Neural progenitor cell (in vitro differentiated cells): ENCODE results near the gene SLC35F2. TPM values are rescaled to one million over a fixed set of nuclear protein-coding genes. Genes with fewer than 3 reads are reported as not detected.
"Not testable (repeated sequence)": the region's sequence is repeated elsewhere in the genome, so short reads cannot be mapped to it uniquely, and the experiment has no call there.

Experiments
- DNase-seq: peaks from one replicate; pipeline ENCODE4 v3.0.0-alpha.2; 2016; ENCODE audit warnings: low spot score
- H2AFZ ChIP-seq: fragments of 200-600 bp; sonication (generic); replicated peaks from 2 replicates; pipeline ENCODE4 v1.6.1; 2016; ENCODE audit warnings: antibody characterized with exemption
- H3F3A ChIP-seq: fragments of 200-600 bp; sonication (generic); 2 replicates; pipeline ENCODE4 v1.6.1; 2016; ENCODE audit warnings: antibody characterized with exemption, low read depth
- H3K27ac ChIP-seq: fragments of 200-600 bp; sonication (generic); 2 replicates; pipeline ENCODE4 v1.5.1; 2016; ENCODE audit warnings: mild to moderate bottlenecking
- H3K27me3 ChIP-seq: fragments of 200-600 bp; sonication (generic); 2 replicates; pipeline ENCODE4 v1.6.1; 2016; ENCODE audit warnings: mild to moderate bottlenecking, moderate library complexity
- H3K36me3 ChIP-seq: fragments of 200-600 bp; sonication (generic); 2 replicates; pipeline ENCODE4 v1.5.1; 2016
- H3K4me1 ChIP-seq: fragments of 200-600 bp; sonication (generic); 2 replicates; pipeline ENCODE4 v1.6.1; 2016; ENCODE audit warnings: mixed run types
- H3K4me2 ChIP-seq: fragments of 200-600 bp; sonication (generic); 2 replicates; pipeline ENCODE4 v1.6.1; 2016
- H3K4me3 ChIP-seq: fragments of 200-600 bp; sonication (generic); 2 replicates; pipeline ENCODE4 v1.5.1; 2016
- H3K79me2 ChIP-seq: fragments of 200-600 bp; sonication (generic); 2 replicates; pipeline ENCODE4 v1.6.1; 2016; ENCODE audit warnings: low read depth
- H3K9ac ChIP-seq: fragments of 200-600 bp; sonication (generic); 2 replicates; pipeline ENCODE4 v1.6.1; 2016
- H3K9me3 ChIP-seq: fragments of 200-600 bp; sonication (generic); 2 replicates; pipeline ENCODE4 v1.5.1; 2016; ENCODE audit warnings: low read depth
- H4K20me1 ChIP-seq: fragments of 200-600 bp; sonication (generic); 2 replicates; pipeline ENCODE4 v1.6.1; 2016; ENCODE audit warnings: low read depth
- H3K27ac Mint-ChIP-seq: 3 replicates; pipeline ENCODE4 v1.8.0; 2021; ENCODE audit warnings: mixed read lengths
- H3K27me3 Mint-ChIP-seq: 2 replicates; pipeline ENCODE4 v1.8.0; 2022; ENCODE audit warnings: low read depth, mild to moderate bottlenecking, inconsistent platforms, moderate library complexity, mixed read lengths; ENCODE audit not compliant: insufficient read depth
- H3K36me3 Mint-ChIP-seq: 3 replicates; pipeline ENCODE4 v1.8.0; 2021; ENCODE audit warnings: mixed read lengths
- H3K4me1 Mint-ChIP-seq: 3 replicates; pipeline ENCODE4 v1.8.0; 2021; ENCODE audit warnings: mixed read lengths
- H3K4me3 Mint-ChIP-seq: 3 replicates; pipeline ENCODE4 v1.8.0; 2021; ENCODE audit warnings: mild to moderate bottlenecking, moderate library complexity, mixed read lengths
- H3K9me3 Mint-ChIP-seq: 3 replicates; pipeline ENCODE4 v1.8.0; 2020; ENCODE audit warnings: mixed read lengths
- EZH2 ChIP-seq: fragments of 200-600 bp; sonication (generic); IDR thresholded peaks from 2 replicates; pipeline ENCODE4 v1.6.1; 2017; ENCODE audit warnings: antibody characterized with exemption, mild to moderate bottlenecking, moderate library complexity
- EZH2phosphoT487 ChIP-seq: fragments of 200-600 bp; sonication (generic); IDR thresholded peaks from 2 replicates; pipeline ENCODE4 v1.6.1; 2017; ENCODE audit warnings: antibody characterized with exemption
- total RNA-seq: library from RNA; depleted of rRNA; stranded (reverse); fragments of >200 nt; gene quantifications from 2 replicates; pipeline ENCODE4 v1.2.3, GENCODE V29; 2015; ENCODE audit warnings: low replicate concordance
- TF ChIP-seq, protein P1 (sequence below): fragments of 200-600 bp; sonication (generic); IDR thresholded peaks from 2 replicates; pipeline ENCODE4 v1.5.1; 2017; ENCODE audit warnings: antibody characterized with exemption, mild to moderate bottlenecking

Gene SLC35F2
- total RNA-seq, 1 donor from 2014 or later: 9.8 TPM

DNA sequence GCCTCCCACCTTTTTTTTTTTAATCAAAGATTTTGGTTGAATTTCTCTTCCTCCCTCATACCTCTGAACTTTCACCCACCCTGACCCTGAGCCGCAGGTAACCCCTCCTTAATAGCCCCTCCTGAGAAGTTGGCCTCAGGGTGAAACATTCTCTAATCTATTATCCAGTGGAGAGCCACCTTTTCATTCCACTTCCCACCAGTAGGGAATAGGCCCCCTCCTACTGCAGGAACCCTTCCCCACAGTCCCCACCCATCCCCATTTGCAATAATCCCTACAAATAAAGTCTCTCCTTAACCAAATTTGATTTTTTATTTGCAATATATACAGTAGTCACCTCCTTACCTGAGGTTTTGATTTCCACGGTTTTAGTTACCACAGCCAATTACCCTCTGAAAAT, 2.1 kb upstream of the SLC35F2 start:
- Histone ChIP-seq H3K9me3 (no peaks in the 10 kb centered on the region), H3K27ac (no peak overlapping the region), H3K4me3 (no peak overlapping the region), H4K20me1 (peaks cover 5% of the 10 kb centered on the region), H3K9ac (no peak overlapping the region), H3K4me2 (no peak overlapping the region), H3K27me3 (peaks cover 32% of the 10 kb centered on the region), H2AFZ (no peak overlapping the region), H3F3A (peaks cover 23% of the 10 kb centered on the region), H3K4me1 (peaks cover 6% of the 10 kb centered on the region), H3K79me2 (no peaks in the 10 kb centered on the region), H3K36me3 (no peaks in the 10 kb centered on the region)
- no peak overlapping the region for H3K27ac Mint-ChIP-seq
- H3K4me1 Mint-ChIP-seq: peaks cover 13% of the 10 kb centered on the region
- DNase-seq: no peak
- TF ChIP-seq EZH2 (no peak), EZH2phosphoT487 (no peak)
- TF ChIP-seq, protein P1, sequence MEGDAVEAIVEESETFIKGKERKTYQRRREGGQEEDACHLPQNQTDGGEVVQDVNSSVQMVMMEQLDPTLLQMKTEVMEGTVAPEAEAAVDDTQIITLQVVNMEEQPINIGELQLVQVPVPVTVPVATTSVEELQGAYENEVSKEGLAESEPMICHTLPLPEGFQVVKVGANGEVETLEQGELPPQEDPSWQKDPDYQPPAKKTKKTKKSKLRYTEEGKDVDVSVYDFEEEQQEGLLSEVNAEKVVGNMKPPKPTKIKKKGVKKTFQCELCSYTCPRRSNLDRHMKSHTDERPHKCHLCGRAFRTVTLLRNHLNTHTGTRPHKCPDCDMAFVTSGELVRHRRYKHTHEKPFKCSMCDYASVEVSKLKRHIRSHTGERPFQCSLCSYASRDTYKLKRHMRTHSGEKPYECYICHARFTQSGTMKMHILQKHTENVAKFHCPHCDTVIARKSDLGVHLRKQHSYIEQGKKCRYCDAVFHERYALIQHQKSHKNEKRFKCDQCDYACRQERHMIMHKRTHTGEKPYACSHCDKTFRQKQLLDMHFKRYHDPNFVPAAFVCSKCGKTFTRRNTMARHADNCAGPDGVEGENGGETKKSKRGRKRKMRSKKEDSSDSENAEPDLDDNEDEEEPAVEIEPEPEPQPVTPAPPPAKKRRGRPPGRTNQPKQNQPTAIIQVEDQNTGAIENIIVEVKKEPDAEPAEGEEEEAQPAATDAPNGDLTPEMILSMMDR: no peak
- H3K36me3 Mint-ChIP-seq: no peaks in the 10 kb centered on the region
- peaks cover 47% of the 10 kb centered on the region for H3K27me3 Mint-ChIP-seq
- H3K9me3 Mint-ChIP-seq: no peaks in the 10 kb centered on the region
- peak overlapping the region; percentile 70 for H3K4me3 Mint-ChIP-seq

DNA sequence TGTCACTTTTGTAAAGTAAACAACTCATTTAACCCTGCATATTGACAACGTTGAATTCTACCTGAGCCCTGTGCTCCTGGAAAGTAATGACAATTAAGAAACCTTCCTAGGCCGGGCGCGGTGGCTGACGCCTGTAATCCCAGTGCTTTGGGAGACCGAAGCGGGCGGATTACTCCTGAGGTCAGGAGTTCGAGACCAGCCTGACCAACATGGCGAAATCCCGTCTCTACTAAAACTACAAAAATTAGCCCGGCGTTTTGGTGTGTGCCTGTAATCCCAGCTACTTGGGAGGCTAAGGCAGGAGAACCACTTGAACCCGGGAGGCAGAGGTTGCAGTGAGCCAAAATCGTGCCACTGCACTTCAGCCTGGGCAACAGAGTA, 1.6 kb upstream of the SLC35F2 start:
- not testable (repeated sequence) for H3K9me3 ChIP-seq, DNase-seq, H3K27ac Mint-ChIP-seq, H3K9me3 Mint-ChIP-seq, H2AFZ ChIP-seq, H3K4me1 ChIP-seq, H3K36me3 ChIP-seq, H3K79me2 ChIP-seq, H3K36me3 Mint-ChIP-seq, H3K27ac ChIP-seq, H4K20me1 ChIP-seq, H3K9ac ChIP-seq
- H3K4me3 Mint-ChIP-seq: peak overlapping the region; percentile 52
- Histone ChIP-seq H3K27me3 (peaks cover 32% of the 10 kb centered on the region), H3F3A (peaks cover 23% of the 10 kb centered on the region), H3K4me3 (peak overlapping the region; percentile 70), H3K4me2 (peak overlapping the region; percentile 93)
- H3K27me3 Mint-ChIP-seq: peaks cover 51% of the 10 kb centered on the region
- peaks cover 13% of the 10 kb centered on the region for H3K4me1 Mint-ChIP-seq

DNA sequence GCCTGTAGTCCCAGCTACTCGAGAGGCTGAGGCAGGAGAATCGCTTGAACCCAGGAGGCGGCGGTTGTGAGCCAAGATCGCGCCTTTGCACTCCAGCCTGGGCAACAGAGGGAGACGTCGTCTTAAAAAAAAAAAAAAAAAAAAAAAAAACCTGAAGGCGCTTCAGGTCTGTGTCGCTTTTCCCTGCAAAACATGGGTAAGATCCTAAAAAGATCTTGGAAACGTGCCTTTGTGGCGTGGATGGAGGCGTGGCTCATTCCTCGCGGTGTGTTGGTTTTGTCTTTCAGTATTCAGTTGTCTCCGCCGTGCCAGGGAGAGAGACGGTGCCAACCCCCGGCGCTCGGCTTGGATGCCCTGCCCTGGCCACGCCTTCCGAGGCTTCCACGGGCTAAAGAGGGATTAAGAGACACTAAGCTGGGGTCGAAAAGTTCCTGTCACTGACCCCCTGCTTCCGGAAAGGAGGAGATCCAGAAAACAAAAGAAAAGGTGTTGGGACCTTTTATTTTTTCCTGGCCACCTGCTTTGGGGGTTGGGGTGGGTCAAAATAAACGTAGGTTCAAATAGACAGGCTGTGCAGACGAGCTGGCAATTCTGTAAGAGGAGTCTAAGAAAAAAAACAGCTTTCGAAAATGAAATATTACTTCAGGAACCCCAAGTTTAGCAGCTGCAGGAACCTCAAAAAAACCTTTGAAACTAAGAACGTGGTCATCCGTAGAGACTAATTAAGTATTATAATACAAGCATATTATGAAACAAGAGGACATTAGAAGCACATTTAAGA, 1.1 kb upstream of the SLC35F2 start:
- peak overlapping the region; percentile 93 for H3K4me3 Mint-ChIP-seq
- Histone ChIP-seq H3F3A (peaks cover 23% of the 10 kb centered on the region), H3K9me3 (no peaks in the 10 kb centered on the region), H3K4me3 (peak overlapping the region; percentile 70), H3K4me1 (peaks cover 6% of the 10 kb centered on the region), H3K4me2 (peak overlapping the region; percentile 93), H3K27me3 (peaks cover 32% of the 10 kb centered on the region), H3K27ac (no peak overlapping the region), H4K20me1 (peaks cover 5% of the 10 kb centered on the region), H3K79me2 (no peaks in the 10 kb centered on the region), H3K9ac (no peak overlapping the region), H2AFZ (peak overlapping the region; percentile 96), H3K36me3 (no peaks in the 10 kb centered on the region)
- no peaks in the 10 kb centered on the region for H3K9me3 Mint-ChIP-seq
- peaks cover 54% of the 10 kb centered on the region for H3K27me3 Mint-ChIP-seq
- H3K27ac Mint-ChIP-seq: no peak overlapping the region
- peaks cover 13% of the 10 kb centered on the region for H3K4me1 Mint-ChIP-seq
- no peak for TF ChIP-seq EZH2
- TF ChIP-seq, protein P1: no peak
- TF ChIP-seq EZH2phosphoT487: no peak
- DNase-seq: peak; percentile 81
- H3K36me3 Mint-ChIP-seq: no peaks in the 10 kb centered on the region

DNA sequence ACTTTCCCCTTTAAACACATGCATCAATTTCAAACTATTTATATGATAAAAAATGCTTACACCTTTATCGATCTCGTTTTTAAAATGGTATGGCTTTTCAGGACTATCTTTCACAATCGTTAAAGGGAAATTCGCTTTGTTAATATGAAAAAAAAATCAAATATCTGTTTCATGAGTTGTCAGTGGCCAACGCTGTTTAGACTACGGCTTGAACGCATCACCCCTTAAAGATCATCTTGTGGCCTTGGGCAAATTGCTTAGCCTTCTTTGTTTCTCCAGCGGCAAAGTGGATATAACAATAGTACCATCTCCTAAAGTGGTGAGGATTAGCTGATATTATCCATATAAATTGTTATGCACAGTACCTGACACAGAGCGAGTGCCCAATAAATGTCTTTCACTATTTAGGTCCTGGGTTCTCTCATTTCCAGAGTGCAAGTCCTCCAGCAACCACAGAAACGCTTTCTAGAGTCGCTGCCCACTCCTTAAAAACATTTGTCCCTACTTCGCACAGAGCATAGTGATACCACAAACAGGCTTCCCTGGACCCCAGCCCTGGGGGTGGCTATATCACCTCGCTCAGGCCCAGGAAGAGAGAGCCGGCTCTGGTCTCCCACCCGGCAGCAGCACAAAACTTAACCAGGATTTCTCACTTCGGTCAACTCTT, 904 bp downstream of the SLC35F2 start:
- TF ChIP-seq EZH2: peak; percentile 55
- TF ChIP-seq, protein P1: no peak
- Mint-ChIP-seq H3K27me3 (peaks cover 53% of the 10 kb centered on the region), H3K36me3 (no peaks in the 10 kb centered on the region), H3K4me1 (peaks cover 13% of the 10 kb centered on the region), H3K27ac (no peak overlapping the region), H3K9me3 (no peaks in the 10 kb centered on the region), H3K4me3 (peak overlapping the region; percentile 93)
- Histone ChIP-seq H4K20me1 (peaks cover 5% of the 10 kb centered on the region), H3K79me2 (peaks cover 5% of the 10 kb centered on the region), H3K9me3 (no peaks in the 10 kb centered on the region), H3K4me2 (peak overlapping the region; percentile 93), H3K36me3 (no peaks in the 10 kb centered on the region), H2AFZ (peak overlapping the region; percentile 96), H3F3A (peaks cover 23% of the 10 kb centered on the region), H3K27ac (no peak overlapping the region), H3K27me3 (peaks cover 32% of the 10 kb centered on the region), H3K9ac (no peak overlapping the region), H3K4me1 (peaks cover 6% of the 10 kb centered on the region), H3K4me3 (peak overlapping the region; percentile 70)
- no peak for DNase-seq
